Activated naive CD4-positive, alpha-beta T cell treated with anti-CD3 and anti-CD28 coated beads for 36 hours (primary cell): ENCODE data around the gene SIPA1L3. TPM values are rescaled to one million over a fixed set of nuclear protein-coding genes. Genes with fewer than 3 reads are reported as not detected.

Experiments used
- CTCF ChIA-PET: fragments of 350-600 bp; sonication (Branson Sonifier 250); formaldehyde crosslinking; loops from one replicate; lab custom pipeline; 2021; ENCODE audit warnings: antibody characterized with exemption; lab: Charles Lee
- DNase-seq: peaks from one replicate; pipeline ENCODE4 v3.0.0-alpha.2; 2020
- H3K27ac Mint-ChIP-seq: one replicate; pipeline ENCODE4 v1.8.0; 2021; ENCODE audit warnings: mild to moderate bottlenecking, mixed read lengths
- H3K27me3 Mint-ChIP-seq: one replicate; pipeline ENCODE4 v1.8.0; 2021; ENCODE audit warnings: low read depth, mixed read lengths
- H3K36me3 Mint-ChIP-seq: one replicate; pipeline ENCODE4 v1.8.0; 2021; ENCODE audit warnings: low read depth, mixed read lengths
- H3K4me1 Mint-ChIP-seq: one replicate; pipeline ENCODE4 v1.8.0; 2021; ENCODE audit warnings: low read depth, mixed read lengths
- H3K4me3 Mint-ChIP-seq: one replicate; pipeline ENCODE4 v1.8.0; 2021; ENCODE audit warnings: mild to moderate bottlenecking, moderate library complexity, mixed read lengths
- H3K9me3 Mint-ChIP-seq: one replicate; pipeline ENCODE4 v1.8.0; 2021; ENCODE audit warnings: mixed read lengths
- intact Hi-C: fragments of 100-400 bp; cut with micrococcal nuclease; formaldehyde crosslinking; loops from one replicate; pipeline ENCODE4 v1.15.1; 2023
- total RNA-seq, 2 experiments: library from RNA; stranded (reverse); gene quantifications; one replicate each; pipeline ENCODE4 v1.2.3, GENCODE V29; 2021

Gene SIPA1L3
- total RNA-seq, 2 experiments from 2014 or later: 8.1 to 10.4 TPM

DNA sequence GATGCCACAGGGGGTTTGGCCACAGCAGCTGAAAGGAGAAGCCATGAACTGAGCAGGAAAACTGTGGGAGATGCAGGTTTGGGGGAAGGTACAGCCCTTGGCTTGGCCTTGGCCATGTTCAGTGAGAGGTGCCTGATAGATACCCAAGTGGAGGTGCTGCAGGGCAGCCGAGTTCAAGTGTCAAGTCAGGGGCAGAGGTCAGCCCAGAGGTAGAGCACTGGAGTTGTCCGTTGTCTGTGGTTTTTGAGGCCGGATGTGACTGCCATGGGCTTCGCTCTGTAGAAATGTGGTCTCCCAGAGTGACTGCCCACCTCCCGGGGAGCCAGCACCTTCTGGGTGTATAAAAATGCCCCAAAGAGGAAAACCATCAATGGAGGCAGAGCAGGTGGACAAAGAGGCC is 251.7 kb downstream of the SIPA1L3 start:
- peaks cover 41% of the 10 kb centered on the region for H3K36me3 Mint-ChIP-seq
- H3K4me3 Mint-ChIP-seq: no peak overlapping the region
- no peak for DNase-seq
- H3K4me1 Mint-ChIP-seq: no peaks in the 10 kb centered on the region
- H3K9me3 Mint-ChIP-seq: peaks cover 17% of the 10 kb centered on the region
- intact Hi-C loops: no loop called here
- CTCF ChIA-PET: no interaction called here
- H3K27me3 Mint-ChIP-seq: no peaks in the 10 kb centered on the region
- no peak overlapping the region for H3K27ac Mint-ChIP-seq

DNA sequence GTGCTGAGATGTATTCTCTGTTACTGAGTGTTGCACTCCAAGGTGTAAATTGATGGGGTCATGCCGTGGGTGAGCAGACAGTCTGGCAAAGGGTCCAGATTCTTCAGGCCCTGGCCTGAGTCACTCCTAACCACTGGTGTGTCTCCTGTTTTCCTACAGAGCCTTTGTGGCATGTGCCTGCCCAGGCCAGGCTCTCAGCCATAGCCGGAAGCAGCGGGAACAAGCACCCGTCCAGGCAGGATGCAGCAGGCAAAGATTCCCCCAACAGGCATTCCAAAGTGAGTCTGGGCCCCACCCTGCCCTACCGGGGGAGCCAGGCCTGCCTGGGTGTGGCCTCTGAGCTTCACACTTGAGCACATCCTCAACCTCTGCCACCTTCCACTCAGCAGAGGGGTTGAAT is 255.1 kb downstream of the SIPA1L3 start:
- CTCF ChIA-PET: interaction anchor here (1.3 kb wide), 1 partner anchor 260 kb away, joined by 3 read pairs; no protein-coding TSS in a partner anchor
- H3K9me3 Mint-ChIP-seq: peaks cover 17% of the 10 kb centered on the region
- H3K36me3 Mint-ChIP-seq: peaks cover 49% of the 10 kb centered on the region

DNA sequence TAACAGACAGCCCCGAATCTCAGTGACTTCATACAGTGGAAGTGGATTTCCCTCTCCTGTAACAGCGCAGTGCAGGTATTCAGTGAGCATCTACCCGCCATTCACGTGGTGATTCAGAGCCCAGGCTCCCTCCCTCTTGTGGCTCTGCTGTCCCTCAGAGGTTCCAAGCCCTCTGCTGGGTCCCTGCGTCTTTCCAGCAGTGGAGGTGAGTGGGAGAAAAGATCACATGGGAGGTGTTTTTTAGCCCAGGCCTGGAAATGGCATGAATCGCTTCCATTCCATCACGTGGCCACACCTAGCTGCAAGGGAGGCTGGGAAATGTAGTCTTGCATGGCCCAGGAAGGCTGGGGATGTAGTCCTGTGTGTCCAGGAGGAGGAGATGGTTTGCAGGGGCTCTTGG is 255.6 kb downstream of the SIPA1L3 start:
- H3K27me3 Mint-ChIP-seq: no peaks in the 10 kb centered on the region
- H3K4me3 Mint-ChIP-seq: no peak overlapping the region
- H3K4me1 Mint-ChIP-seq: no peaks in the 10 kb centered on the region
- CTCF ChIA-PET: interaction anchor here (1.3 kb wide), 1 partner anchor 260 kb away, joined by 3 read pairs; no protein-coding TSS in a partner anchor
- intact Hi-C loops: no loop called here
- H3K9me3 Mint-ChIP-seq: peaks cover 17% of the 10 kb centered on the region
- DNase-seq: no peak
- H3K36me3 Mint-ChIP-seq: peaks cover 48% of the 10 kb centered on the region
- no peak overlapping the region for H3K27ac Mint-ChIP-seq

More for the DNA sequence above, 255.1 kb downstream of the SIPA1L3 start:
- Mint-ChIP-seq H3K4me1 (no peaks in the 10 kb centered on the region), H3K27me3 (no peaks in the 10 kb centered on the region), H3K27ac (no peak overlapping the region), H3K4me3 (no peak overlapping the region)
- intact Hi-C loops: no loop called here
- DNase-seq: no peak

DNA sequence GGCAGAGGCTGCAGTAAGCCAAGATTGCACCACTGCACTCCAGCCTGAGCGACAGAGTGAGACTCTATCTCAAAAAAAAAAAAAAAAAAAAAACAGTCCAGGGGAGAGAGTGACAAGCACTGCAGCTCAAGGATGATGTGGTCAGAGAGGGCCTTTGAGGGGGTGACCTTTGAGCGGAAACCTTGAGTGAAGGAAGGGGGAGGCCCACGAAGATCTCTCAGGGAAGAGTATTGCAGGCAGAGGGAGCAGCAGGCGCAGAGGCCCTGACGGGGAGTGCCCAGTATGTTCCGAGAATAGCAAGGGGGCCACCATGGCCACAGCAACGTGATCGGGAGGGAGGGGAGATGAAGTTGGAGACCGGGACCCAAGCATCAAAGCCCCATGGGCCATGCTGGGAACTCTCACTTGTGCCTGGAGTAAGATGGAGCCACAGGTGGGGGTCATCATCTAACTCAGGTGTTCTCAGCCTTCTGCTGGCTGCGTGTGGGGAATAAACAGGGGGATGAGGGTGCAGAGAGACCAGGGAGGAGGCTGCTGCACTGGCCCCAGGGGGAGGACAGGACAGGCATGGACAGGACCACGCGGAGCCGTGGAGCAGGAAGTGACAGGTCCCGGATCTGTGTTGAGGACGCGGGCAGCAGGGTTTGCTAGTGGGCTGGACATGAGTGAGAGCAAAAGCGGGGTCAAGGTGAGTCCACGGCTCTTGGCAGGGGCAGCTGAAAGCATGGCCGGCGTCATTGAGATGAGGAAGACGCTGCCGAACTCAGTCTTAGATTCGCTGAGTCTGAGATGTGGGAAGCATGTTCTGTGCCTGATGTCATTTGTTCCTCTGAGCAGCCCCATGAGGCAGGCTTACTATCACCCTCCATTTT is 256.6 kb downstream of the SIPA1L3 start:
- Mint-ChIP-seq H3K36me3 (peaks cover 39% of the 10 kb centered on the region), H3K9me3 (peaks cover 17% of the 10 kb centered on the region), H3K4me1 (no peaks in the 10 kb centered on the region), H3K27me3 (no peaks in the 10 kb centered on the region), H3K27ac (no peak overlapping the region), H3K4me3 (no peak overlapping the region)
- no peak for DNase-seq
- CTCF ChIA-PET: no interaction called here
- intact Hi-C loops: no loop called here

DNA sequence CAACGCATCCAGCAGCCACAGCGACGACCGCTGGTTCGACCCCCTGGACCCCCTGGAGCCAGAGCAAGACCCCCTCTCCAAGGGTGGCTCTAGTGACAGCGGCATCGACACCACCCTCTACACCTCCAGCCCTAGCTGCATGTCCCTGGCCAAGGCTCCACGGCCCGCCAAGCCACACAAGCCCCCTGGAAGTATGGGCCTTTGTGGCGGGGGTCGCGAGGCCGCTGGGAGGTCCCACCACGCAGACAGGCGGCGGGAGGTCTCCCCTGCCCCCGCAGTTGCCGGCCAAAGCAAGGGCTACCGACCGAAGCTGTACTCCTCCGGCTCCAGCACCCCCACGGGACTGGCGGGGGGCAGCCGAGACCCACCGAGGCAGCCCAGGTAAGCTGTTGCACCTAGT is 257.5 kb downstream of the SIPA1L3 start:
- no peak for DNase-seq
- H3K36me3 Mint-ChIP-seq: peaks cover 39% of the 10 kb centered on the region
- no peaks in the 10 kb centered on the region for H3K4me1 Mint-ChIP-seq
- H3K27ac Mint-ChIP-seq: no peak overlapping the region
- intact Hi-C loops: no loop called here
- peaks cover 17% of the 10 kb centered on the region for H3K9me3 Mint-ChIP-seq
- no peaks in the 10 kb centered on the region for H3K27me3 Mint-ChIP-seq
- CTCF ChIA-PET: no interaction called here
- no peak overlapping the region for H3K4me3 Mint-ChIP-seq

DNA sequence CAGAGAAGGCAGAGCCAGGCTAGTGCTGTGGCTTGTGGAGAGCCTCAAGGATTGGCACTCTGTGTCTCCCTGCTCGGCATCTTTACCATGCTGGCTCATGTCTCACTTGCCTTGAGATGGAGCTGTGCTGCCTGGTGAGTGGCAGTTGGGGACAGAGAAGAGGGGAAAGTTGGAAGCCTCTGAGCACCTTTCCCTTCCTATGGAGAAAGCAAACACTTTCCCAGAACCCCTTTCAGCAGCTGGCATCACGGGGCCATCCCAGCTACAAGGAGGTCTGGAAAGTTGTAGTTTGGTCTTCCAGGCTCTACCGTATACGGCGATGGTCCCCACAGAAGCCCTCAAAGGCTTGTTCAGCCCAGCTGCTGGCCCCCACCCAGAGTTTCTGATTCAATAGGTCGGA is 258.3 kb downstream of the SIPA1L3 start:
- intact Hi-C loops: no loop called here
- H3K36me3 Mint-ChIP-seq: peaks cover 39% of the 10 kb centered on the region
- no peak overlapping the region for H3K4me3 Mint-ChIP-seq
- peaks cover 17% of the 10 kb centered on the region for H3K9me3 Mint-ChIP-seq
- H3K4me1 Mint-ChIP-seq: no peaks in the 10 kb centered on the region
- H3K27ac Mint-ChIP-seq: no peak overlapping the region
- CTCF ChIA-PET: no interaction called here
- DNase-seq: no peak
- H3K27me3 Mint-ChIP-seq: no peaks in the 10 kb centered on the region

DNA sequence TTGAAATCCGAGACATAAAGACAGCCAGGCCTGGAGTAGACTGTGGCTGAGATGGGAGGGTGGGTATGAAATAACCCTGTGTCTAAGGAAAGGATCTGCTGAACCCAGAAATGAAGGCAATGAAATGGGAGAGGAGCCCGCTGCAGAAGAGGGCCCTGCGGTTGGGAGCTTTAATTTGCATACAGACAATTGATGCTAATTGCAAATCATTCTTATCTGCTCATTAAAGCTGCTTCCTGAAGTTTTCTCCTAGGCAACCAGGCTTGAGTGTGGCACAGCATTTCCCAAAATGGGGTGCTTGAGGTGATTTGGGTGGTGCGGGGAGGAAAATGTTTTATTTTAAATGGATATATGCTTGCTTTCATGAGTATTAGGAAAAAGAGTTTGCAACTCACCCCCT is 261.6 kb downstream of the SIPA1L3 start:
- Mint-ChIP-seq H3K36me3 (peaks cover 14% of the 10 kb centered on the region), H3K27ac (no peak overlapping the region), H3K4me3 (no peak overlapping the region), H3K27me3 (no peaks in the 10 kb centered on the region), H3K9me3 (no peaks in the 10 kb centered on the region), H3K4me1 (no peaks in the 10 kb centered on the region)
- no peak for DNase-seq
- intact Hi-C loops: no loop called here
- CTCF ChIA-PET: no interaction called here

DNA sequence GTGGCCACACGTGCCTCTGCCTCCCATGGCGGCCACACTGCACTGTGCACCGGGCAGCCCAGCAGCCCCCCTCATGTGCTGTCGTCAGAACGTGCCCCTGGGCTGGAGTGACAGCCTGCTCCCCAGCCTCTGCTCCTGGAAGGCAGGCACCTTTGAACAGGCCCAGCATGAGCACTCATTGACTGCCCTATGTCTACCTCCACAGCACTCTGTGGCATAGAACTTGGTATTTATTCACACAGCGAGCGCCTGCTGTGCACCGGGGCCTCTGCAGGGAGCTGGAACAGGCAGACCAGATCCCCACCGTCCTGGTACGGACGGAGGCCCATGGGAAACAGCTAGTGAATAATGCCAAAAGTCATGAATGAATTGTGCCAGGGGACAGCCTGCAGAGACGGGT is 263.3 kb downstream of the SIPA1L3 start:
- intact Hi-C loops: no loop called here
- no peaks in the 10 kb centered on the region for H3K4me1 Mint-ChIP-seq
- no peak overlapping the region for H3K4me3 Mint-ChIP-seq
- H3K27me3 Mint-ChIP-seq: no peaks in the 10 kb centered on the region
- H3K36me3 Mint-ChIP-seq: peaks cover 3% of the 10 kb centered on the region
- no peak for DNase-seq
- H3K27ac Mint-ChIP-seq: no peak overlapping the region
- H3K9me3 Mint-ChIP-seq: no peaks in the 10 kb centered on the region
- CTCF ChIA-PET: no interaction called here

DNA sequence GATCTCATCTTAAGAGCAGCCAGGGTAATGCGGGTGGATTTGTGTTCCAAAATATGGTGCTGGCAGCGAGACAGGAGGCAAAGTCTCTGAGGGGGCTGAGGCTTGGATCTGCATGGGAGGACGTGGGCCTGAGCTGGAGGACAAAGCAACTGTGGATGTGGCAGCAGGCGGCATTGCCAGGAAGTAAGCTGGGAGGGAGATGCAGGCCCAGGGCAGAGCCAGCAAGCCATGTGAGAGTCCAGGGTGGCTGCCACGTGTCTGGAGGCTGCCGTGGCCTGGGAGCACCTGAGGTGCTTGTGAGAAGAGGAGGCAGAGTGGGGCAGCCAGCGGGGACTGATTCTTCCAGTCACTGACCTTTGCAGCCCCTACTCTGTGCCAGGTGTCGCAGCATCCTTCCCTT is 265.0 kb downstream of the SIPA1L3 start:
- Mint-ChIP-seq H3K9me3 (no peaks in the 10 kb centered on the region), H3K36me3 (peaks cover 3% of the 10 kb centered on the region), H3K4me1 (no peaks in the 10 kb centered on the region), H3K27me3 (no peaks in the 10 kb centered on the region), H3K4me3 (no peak overlapping the region), H3K27ac (no peak overlapping the region)
- no peak for DNase-seq
- CTCF ChIA-PET: no interaction called here
- intact Hi-C loops: no loop called here

DNA sequence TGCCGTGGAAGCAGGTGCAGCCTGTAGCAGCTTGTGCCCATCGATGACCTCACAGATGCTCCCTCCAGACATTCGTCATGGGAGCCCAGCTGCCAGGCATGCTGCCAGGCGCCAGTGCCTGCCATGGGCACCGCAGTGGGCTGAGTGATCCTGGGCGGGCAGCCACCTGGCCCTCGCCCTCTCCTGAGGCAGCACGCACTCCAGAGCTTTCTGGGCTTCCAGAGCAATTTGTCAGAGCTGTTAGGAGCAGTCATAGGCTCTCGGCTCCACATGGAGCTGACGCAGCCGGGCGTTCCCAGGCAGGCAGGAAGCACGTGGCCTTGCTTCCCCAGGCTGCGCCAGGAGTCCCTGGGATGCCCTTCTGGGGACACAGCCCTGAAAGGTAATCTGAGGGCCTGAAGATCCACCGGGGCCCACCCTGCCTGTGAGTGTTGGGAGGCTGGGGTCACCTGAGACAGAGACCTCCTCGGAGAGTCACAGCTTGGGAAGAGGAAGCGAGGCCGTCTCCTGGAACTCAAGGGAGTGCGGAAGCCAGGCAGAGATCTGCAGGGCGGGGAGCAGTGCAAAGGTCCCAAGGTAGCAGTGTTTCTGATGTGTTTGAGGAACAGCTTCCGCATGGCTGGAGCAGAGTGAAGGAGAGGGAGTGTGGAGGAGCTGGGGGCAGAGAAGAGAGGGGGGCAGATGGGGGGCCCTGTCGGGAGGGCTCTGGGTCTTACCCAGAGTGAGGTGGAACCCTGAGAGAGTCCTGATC is 266.5 kb downstream of the SIPA1L3 start:
- Mint-ChIP-seq H3K36me3 (peaks cover 3% of the 10 kb centered on the region), H3K27me3 (no peaks in the 10 kb centered on the region), H3K9me3 (peaks cover 2% of the 10 kb centered on the region), H3K4me1 (no peaks in the 10 kb centered on the region), H3K4me3 (no peak overlapping the region), H3K27ac (no peak overlapping the region)
- no peak for DNase-seq
- CTCF ChIA-PET: no interaction called here
- intact Hi-C loops: no loop called here

DNA sequence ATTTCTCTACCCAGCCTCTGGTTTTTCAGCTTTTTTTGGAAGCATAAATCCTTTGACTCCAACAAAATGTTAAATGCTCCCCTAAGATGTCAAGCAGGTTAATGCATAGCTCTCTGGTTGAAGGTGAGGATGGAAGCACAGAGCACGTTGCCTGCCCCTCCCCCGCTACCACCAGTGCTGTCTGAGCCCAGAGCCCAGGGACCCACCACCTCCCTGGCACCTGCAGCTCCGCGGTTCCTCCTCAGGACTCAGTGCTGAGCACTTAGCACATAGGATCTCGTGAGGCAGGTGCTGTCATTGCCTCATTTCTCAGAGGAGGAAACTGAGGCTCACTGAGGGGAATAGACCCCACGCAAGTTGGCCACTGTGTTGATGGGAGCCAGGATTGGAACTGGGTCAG is 268.4 kb downstream of the SIPA1L3 start:
- CTCF ChIA-PET: no interaction called here
- H3K9me3 Mint-ChIP-seq: peaks cover 7% of the 10 kb centered on the region
- H3K27me3 Mint-ChIP-seq: no peaks in the 10 kb centered on the region
- no peak overlapping the region for H3K4me3 Mint-ChIP-seq
- DNase-seq: no peak
- intact Hi-C loops: no loop called here
- no peak overlapping the region for H3K27ac Mint-ChIP-seq
- H3K36me3 Mint-ChIP-seq: peaks cover 11% of the 10 kb centered on the region
- H3K4me1 Mint-ChIP-seq: no peaks in the 10 kb centered on the region

DNA sequence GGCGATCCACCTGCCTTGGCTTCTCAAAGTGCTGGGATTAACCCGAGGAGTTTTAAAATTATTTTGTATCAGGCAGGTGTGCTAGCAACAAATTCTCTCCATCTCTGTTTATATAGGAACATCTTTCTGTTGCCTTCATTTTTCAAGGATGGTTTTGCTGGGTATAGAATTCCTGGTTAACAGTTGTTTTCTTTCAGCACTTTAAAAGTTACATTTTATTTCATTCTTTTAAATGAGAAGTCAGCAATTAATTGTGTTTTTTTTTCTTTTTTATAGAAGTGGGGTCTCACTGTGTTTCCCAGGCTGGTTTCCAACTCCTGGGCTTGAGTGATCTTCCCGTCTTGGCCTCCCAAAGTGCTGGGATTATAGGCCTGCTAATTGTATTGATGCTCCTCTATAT is 273.1 kb downstream of the SIPA1L3 start:
- no peak overlapping the region for H3K27ac Mint-ChIP-seq
- peaks cover 14% of the 10 kb centered on the region for H3K36me3 Mint-ChIP-seq
- intact Hi-C loops: no loop called here
- CTCF ChIA-PET: interaction anchor here (2.3 kb wide), 1 partner anchor 278 kb away, joined by 7 read pairs; no protein-coding TSS in a partner anchor
- DNase-seq: no peak
- no peaks in the 10 kb centered on the region for H3K27me3 Mint-ChIP-seq
- no peak overlapping the region for H3K4me3 Mint-ChIP-seq
- H3K4me1 Mint-ChIP-seq: no peaks in the 10 kb centered on the region
- peaks cover 11% of the 10 kb centered on the region for H3K9me3 Mint-ChIP-seq
